ENCODE results near the gene JDP2. TPM values are rescaled to one million over a fixed set of nuclear protein-coding genes. Genes with fewer than 3 reads are reported as not detected.

The JDP2 gene
- total RNA-seq, 1 experiment from 2014 or later: 22.8 TPM

- no peak overlapping the region for H3K18ac ChIP-seq (ENCODE audit: insufficient read length, low read depth, low read length)
- H3K79me2 ChIP-seq (ENCODE audit: insufficient read depth, low read length): peaks cover 1% of the 10 kb centered on the region; the same call in 1 of the 2 replicates
- H2AK5ac ChIP-seq (ENCODE audit: insufficient read length, low read length): no peak overlapping the region
- no peaks in the 10 kb centered on the region for H4K20me1 ChIP-seq (ENCODE audit: control insufficient read depth, insufficient read depth, insufficient read length)
- peaks cover 31 to 32% of the 10 kb centered on the region in 2 experiments for H3K4me1 Mint-ChIP-seq
- no CpG with 5 or more reads among the region's 4 CpGs for WGBS (ENCODE audit: extremely low coverage, insufficient read length, low lambda C conversion rate)
- no peak overlapping the region for H3K4me2 ChIP-seq (ENCODE audit: insufficient read depth, insufficient read length, low read length)
- no peak overlapping the region for H3K56ac ChIP-seq (ENCODE audit: insufficient read length, low read depth, low read length)
- no peak overlapping the region for H3K4me3 Mint-ChIP-seq
- H3K27me3 Mint-ChIP-seq (ENCODE audit: low read depth): peaks cover 42% of the 10 kb centered on the region
- H2BK12ac ChIP-seq (ENCODE audit: insufficient read length, low read depth, low read length): peak overlapping the region; percentile 4
- no peak overlapping the region for H2BK20ac ChIP-seq (ENCODE audit: low read depth, low read length, poor library complexity, severe bottlenecking)
- no peak overlapping the region for H4K5ac ChIP-seq (ENCODE audit: insufficient read length, low read depth, low read length)
- H3K4ac ChIP-seq (ENCODE audit: low read depth, low read length): no peak overlapping the region
- no peak overlapping the region for H2BK120ac ChIP-seq (ENCODE audit: low read depth, low read length, poor library complexity, severe bottlenecking)
- no peak overlapping the region for H2AFZ ChIP-seq (ENCODE audit: low read length)
- H3K27ac Mint-ChIP-seq: no peak overlapping the region
- H3T11ph ChIP-seq (ENCODE audit: low read length): no peak overlapping the region
- no peak overlapping the region for H4K91ac ChIP-seq (ENCODE audit: insufficient read length, low read depth, low read length)
- H3K4me1 ChIP-seq (ENCODE audit: insufficient read depth, low read length): peaks cover 5% of the 10 kb centered on the region; the same call in 1 of the 2 replicates
- no peak for TF ChIP-seq CTCF (conservative IDR thresholded peaks at IDR 0.05)
- DNase-seq: no peak
- no peaks in the 10 kb centered on the region for H3K9me3 ChIP-seq (ENCODE audit: control insufficient read depth, low read depth, low read length)
- peaks cover 0 to 5% (median 3%) of the 10 kb centered on the region in 3 experiments; a peak in 5 of 7 replicates for H3K36me3 Mint-ChIP-seq (ENCODE audit: insufficient read depth in 1 of 3, low read depth in 3 of 3)
- peaks cover 2% of the 10 kb centered on the region; the same call in 1 of the 2 replicates for H3K27me3 ChIP-seq (ENCODE audit: insufficient read depth, low read length)
- H3K9me3 Mint-ChIP-seq: peaks cover 6 to 11% of the 10 kb centered on the region in 2 experiments
- H2BK15ac ChIP-seq (ENCODE audit: low read depth, low read length): no peak overlapping the region
- no peak overlapping the region for H2BK5ac ChIP-seq (ENCODE audit: insufficient read length, low read length)
- no peak overlapping the region for H4K8ac ChIP-seq (replicated peaks; ENCODE audit: insufficient read length, low read depth, low read length)
- no peak overlapping the region for H3K9ac ChIP-seq (ENCODE audit: extremely low read depth, insufficient read length, low read length)
- no peak overlapping the region for H3K23ac ChIP-seq (ENCODE audit: insufficient read length, low read depth, low read length)
- H3K23me2 ChIP-seq (ENCODE audit: insufficient read length, low read depth, low read length, poor library complexity, severe bottlenecking): peaks cover 16% of the 10 kb centered on the region
- H3K14ac ChIP-seq (ENCODE audit: insufficient read depth, low read length): no peak overlapping the region
- H3K79me1 ChIP-seq (ENCODE audit: insufficient read depth, low read depth, low read length, poor library complexity, severe bottlenecking): no peaks in the 10 kb centered on the region
- H3K27ac ChIP-seq (ENCODE audit: insufficient read length, low read depth, low read length): no peak overlapping the region
These were observed 2.4 kb upstream of the JDP2 start for GRCh38 chr14:75425446-75425845.
